Measurements from ENCODE around the gene EFHC2. TPM values are rescaled to one million over a fixed set of nuclear protein-coding genes. Genes with fewer than 3 reads are reported as not detected.
"Not testable (repeated sequence)": the region's sequence is repeated elsewhere in the genome, so short reads cannot be mapped to it uniquely, and the experiment has no call there.

EFHC2 gene
- polyA plus RNA-seq, 6 donors from 2014 or later = 0.13 to 0.55 (median 0.20) TPM; not detected in 3

DNA sequence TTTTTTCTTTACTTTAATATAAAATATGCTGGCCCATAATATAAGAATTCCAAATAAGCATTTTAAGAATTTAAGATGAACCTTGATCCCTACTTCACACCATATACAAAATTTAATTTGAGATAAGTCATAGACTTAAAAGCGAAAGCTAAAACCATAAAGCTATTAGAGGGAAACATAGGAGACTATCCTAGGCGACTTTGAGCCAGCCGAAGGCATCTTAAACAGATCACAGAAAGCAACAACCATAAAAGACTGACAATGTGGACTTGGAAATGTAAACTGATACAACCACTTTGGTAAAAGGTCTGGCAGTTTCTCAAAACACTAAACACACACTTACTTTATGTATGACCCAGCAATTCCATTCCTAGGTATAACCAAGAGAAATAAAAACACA, 125.0 kb downstream of the EFHC2 start:
- Mint-ChIP-seq H3K36me3 (no peaks in the 10 kb centered on the region), H3K4me3 (no peak overlapping the region), H3K27ac (no peak overlapping the region), H3K4me1 (no peaks in the 10 kb centered on the region), H3K27me3 (peaks cover 0 to 18% (median 0%) of the 10 kb centered on the region in 3 donors), H3K9me3 (peaks cover 0 to 4% (median 0%) of the 10 kb centered on the region in 7 donors)
- DNase-seq (no peak), ATAC-seq (ENCODE audit: low read depth in 2 of 2) (no peak)

GRCh38 chrX:44216171-44216570, 127.3 kb downstream of the EFHC2 start:
- Mint-ChIP-seq H3K36me3 (no peaks in the 10 kb centered on the region), H3K27me3 (peaks cover 0 to 18% (median 0%) of the 10 kb centered on the region in 3 donors), H3K9me3 (peaks cover 0 to 4% (median 0%) of the 10 kb centered on the region in 7 donors), H3K4me1 (no peaks in the 10 kb centered on the region), H3K4me3 (no peak overlapping the region), H3K27ac (no peak overlapping the region)
- DNase-seq (no peak), ATAC-seq (ENCODE audit: low read depth in 2 of 2) (no peak)

GRCh38 chrX:44203791-44204190, 139.7 kb downstream of the EFHC2 start:
- ATAC-seq (ENCODE audit: low read depth in 2 of 2) = no peak
- H3K9me3 Mint-ChIP-seq = peaks cover 0 to 4% (median 0%) of the 10 kb centered on the region in 7 donors
- no peak overlapping the region for H3K27ac Mint-ChIP-seq

GRCh38 chrX:44202596-44202995, 140.9 kb downstream of the EFHC2 start:
- no peak for DNase-seq
- Mint-ChIP-seq H3K36me3 (no peaks in the 10 kb centered on the region), H3K27ac (no peak overlapping the region), H3K27me3 (peaks cover 0 to 37% (median 0%) of the 10 kb centered on the region in 3 donors), H3K9me3 (peaks cover 0 to 4% (median 0%) of the 10 kb centered on the region in 7 donors), H3K4me1 (no peaks in the 10 kb centered on the region), H3K4me3 (no peak overlapping the region)
- ATAC-seq (ENCODE audit: low read depth in 2 of 2) = no peak

More at GRCh38 chrX:44203791-44204190, 139.7 kb downstream of the EFHC2 start:
- Mint-ChIP-seq H3K27me3 (peaks cover 0 to 30% (median 0%) of the 10 kb centered on the region in 3 donors), H3K4me3 (no peak overlapping the region), H3K36me3 (no peaks in the 10 kb centered on the region), H3K4me1 (no peaks in the 10 kb centered on the region)
- DNase-seq = no peak

- ATAC-seq (ENCODE audit: low read depth in 2 of 2) = no peak
- no peak for DNase-seq
- Mint-ChIP-seq H3K9me3 (peaks cover 0 to 6% (median 0%) of the 10 kb centered on the region in 7 donors), H3K4me3 (no peak overlapping the region), H3K27me3 (peaks cover 0 to 5% (median 0%) of the 10 kb centered on the region in 3 donors), H3K36me3 (no peaks in the 10 kb centered on the region), H3K4me1 (no peaks in the 10 kb centered on the region), H3K27ac (no peak overlapping the region)
Observed at GRCh38 chrX:44189116-44189515, 154.4 kb downstream of the EFHC2 start.

- not testable (repeated sequence) for H3K36me3 Mint-ChIP-seq; H3K27me3 Mint-ChIP-seq; H3K9me3 Mint-ChIP-seq; ATAC-seq (ENCODE audit: low read depth in 2 of 2); H3K27ac Mint-ChIP-seq; DNase-seq; H3K4me1 Mint-ChIP-seq; H3K4me3 Mint-ChIP-seq
Observed at GRCh38 chrX:44187915-44188314, 155.6 kb downstream of the EFHC2 start.

- DNase-seq (no peak), ATAC-seq (ENCODE audit: low read depth in 2 of 2) (no peak)
- Mint-ChIP-seq H3K36me3 (no peaks in the 10 kb centered on the region), H3K9me3 (peaks cover 0 to 1% (median 0%) of the 10 kb centered on the region in 7 donors), H3K27ac (no peak overlapping the region), H3K27me3 (no peaks in the 10 kb centered on the region), H3K4me1 (no peaks in the 10 kb centered on the region), H3K4me3 (no peak overlapping the region)
Observed at GRCh38 chrX:44183329-44183728, 160.1 kb downstream of the EFHC2 start.

DNA sequence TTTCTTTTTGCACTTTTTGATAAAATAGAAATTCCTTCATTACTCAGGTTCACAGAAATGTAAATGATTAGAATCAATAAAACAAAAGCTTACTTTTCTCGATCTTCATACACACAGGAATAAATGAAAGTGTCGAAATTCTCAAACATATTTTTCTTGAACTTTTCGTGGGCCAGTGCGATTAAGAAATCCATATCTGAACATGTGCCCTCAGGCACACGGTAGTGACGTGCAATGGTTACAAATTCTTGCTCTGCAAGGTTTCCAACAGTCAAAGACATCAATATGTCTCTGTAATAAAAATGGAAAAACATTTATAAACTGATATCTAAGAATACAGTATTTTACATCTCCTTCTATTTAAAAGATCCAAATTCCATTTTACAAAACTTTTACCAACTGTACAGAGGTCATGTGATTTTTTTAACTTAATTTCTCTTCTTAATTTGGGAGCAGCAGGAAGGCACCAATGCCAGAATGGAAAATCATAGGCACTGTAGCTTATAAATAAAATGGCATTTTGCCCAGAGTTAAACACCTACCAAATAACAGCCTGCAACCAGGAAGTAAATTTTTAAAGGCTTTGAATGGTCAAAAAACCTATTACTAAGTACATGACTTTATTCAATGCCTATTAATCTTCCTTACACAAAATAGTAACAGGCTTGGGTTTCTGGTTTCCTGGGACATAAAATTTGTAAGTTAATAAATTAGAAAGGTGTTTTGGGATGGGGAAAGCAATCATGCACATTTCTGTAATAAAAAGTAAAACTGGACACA, 165.0 kb downstream of the EFHC2 start:
- Mint-ChIP-seq H3K4me1 (no peaks in the 10 kb centered on the region), H3K9me3 (peaks cover 5 to 15% (median 6%) of the 10 kb centered on the region in 7 donors), H3K36me3 (peaks cover 0 to 8% of the 10 kb centered on the region in 2 donors), H3K4me3 (no peak overlapping the region), H3K27ac (peak overlapping the region in 1 of 6 donors; percentile 10), H3K27me3 (peaks cover 0 to 6% (median 0%) of the 10 kb centered on the region in 3 donors)
- DNase-seq (no peak), ATAC-seq (ENCODE audit: low read depth in 2 of 2) (no peak)

GRCh38 chrX:44175455-44175854, 168.0 kb downstream of the EFHC2 start:
- peaks cover 4 to 15% (median 6%) of the 10 kb centered on the region in 7 donors for H3K9me3 Mint-ChIP-seq
- no peak for ATAC-seq (ENCODE audit: low read depth in 2 of 2)
- peaks cover 0 to 8% of the 10 kb centered on the region in 2 donors for H3K36me3 Mint-ChIP-seq
- H3K4me3 Mint-ChIP-seq = no peak overlapping the region
- H3K27ac Mint-ChIP-seq = no peak overlapping the region
- peaks cover 0 to 6% (median 0%) of the 10 kb centered on the region in 3 donors for H3K27me3 Mint-ChIP-seq
- no peak for DNase-seq
- no peaks in the 10 kb centered on the region for H3K4me1 Mint-ChIP-seq

DNA sequence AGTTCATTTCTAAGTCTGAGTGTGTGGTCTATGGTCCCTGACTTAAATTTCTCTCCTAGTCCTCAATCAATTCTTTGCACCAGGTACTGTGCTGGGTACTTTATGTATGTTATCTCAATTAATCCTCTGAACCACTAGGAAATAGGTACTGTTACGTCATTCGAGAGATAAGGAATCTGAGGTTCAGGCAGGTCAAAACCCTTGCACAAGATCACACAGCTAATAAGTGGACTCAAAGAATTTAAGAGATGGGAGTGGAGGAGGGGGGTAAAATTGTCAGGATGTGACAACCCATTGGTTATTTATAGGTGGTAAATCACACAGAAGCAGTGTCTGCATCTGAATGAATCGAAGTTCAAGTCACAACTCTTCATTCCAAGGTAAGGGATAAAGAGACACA, 169.4 kb downstream of the EFHC2 start:
- Mint-ChIP-seq H3K9me3 (peaks cover 4 to 15% (median 6%) of the 10 kb centered on the region in 7 donors), H3K27me3 (peaks cover 0 to 6% (median 0%) of the 10 kb centered on the region in 3 donors), H3K4me3 (no peak overlapping the region), H3K27ac (no peak overlapping the region), H3K36me3 (peaks cover 0 to 8% of the 10 kb centered on the region in 2 donors), H3K4me1 (no peaks in the 10 kb centered on the region)
- no peak for DNase-seq
- no peak for ATAC-seq (ENCODE audit: low read depth in 2 of 2)

DNA sequence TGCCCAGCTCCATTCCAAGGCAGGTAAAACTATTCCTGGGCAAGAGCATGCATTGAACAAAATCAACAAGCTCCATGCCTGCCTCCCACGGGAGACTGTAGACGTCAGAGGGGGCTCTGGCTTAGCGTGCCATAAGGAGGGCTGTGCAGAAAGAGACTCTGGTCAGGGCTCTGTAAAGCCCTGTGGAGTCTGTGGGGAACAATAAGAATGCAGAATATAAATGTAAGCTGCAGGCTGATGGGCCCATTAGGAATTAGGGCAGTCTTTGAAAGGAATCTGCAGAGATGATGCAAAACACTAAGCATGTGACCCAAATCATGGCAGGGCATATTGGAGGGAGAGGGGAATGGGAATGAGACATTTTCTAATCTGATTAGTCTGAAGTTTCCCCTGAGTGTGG, 170.3 kb downstream of the EFHC2 start:
- Mint-ChIP-seq H3K27me3 (peaks cover 0 to 6% (median 0%) of the 10 kb centered on the region in 3 donors), H3K4me1 (no peaks in the 10 kb centered on the region), H3K4me3 (no peak overlapping the region), H3K9me3 (peaks cover 4 to 15% (median 8%) of the 10 kb centered on the region in 7 donors), H3K36me3 (peaks cover 0 to 8% of the 10 kb centered on the region in 2 donors), H3K27ac (no peak overlapping the region)
- DNase-seq = no peak
- ATAC-seq (ENCODE audit: low read depth in 2 of 2) = no peak

DNA sequence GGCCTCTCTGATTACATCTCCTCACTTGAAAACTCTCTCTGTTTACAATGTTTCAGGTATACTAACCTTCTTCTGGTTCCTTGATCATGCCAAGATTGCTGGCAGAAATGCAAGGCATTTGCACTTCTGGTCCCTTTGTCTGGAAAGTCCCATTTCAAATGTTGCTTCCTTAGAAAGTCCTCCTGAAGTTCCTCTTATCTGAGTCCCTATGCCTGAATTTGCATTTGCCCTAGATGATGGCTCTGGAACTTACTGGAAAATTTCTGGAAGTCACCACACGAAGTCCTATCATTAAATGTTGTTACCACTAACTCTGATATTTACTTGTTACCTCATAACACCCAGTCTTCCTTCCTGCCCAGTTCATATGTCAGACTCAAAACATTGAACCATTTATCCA, 176.4 kb downstream of the EFHC2 start:
- H3K36me3 Mint-ChIP-seq = no peaks in the 10 kb centered on the region
- no peak for ATAC-seq (ENCODE audit: low read depth in 2 of 2)
- no peaks in the 10 kb centered on the region for H3K4me1 Mint-ChIP-seq
- peaks cover 0 to 8% (median 0%) of the 10 kb centered on the region in 3 donors for H3K27me3 Mint-ChIP-seq
- no peak overlapping the region for H3K27ac Mint-ChIP-seq
- DNase-seq = no peak
- no peak overlapping the region for H3K4me3 Mint-ChIP-seq
- H3K9me3 Mint-ChIP-seq = peaks cover 0 to 5% (median 0%) of the 10 kb centered on the region in 7 donors

GRCh38 chrX:44162964-44163475, 180.5 kb downstream of the EFHC2 start:
- peaks cover 0 to 6% (median 0%) of the 10 kb centered on the region in 7 donors for H3K9me3 Mint-ChIP-seq
- no peak for DNase-seq
- no peak overlapping the region for H3K27ac Mint-ChIP-seq
- no peak overlapping the region for H3K4me3 Mint-ChIP-seq
- no peaks in the 10 kb centered on the region for H3K36me3 Mint-ChIP-seq
- H3K27me3 Mint-ChIP-seq = peaks cover 0 to 9% (median 0%) of the 10 kb centered on the region in 3 donors
- H3K4me1 Mint-ChIP-seq = no peaks in the 10 kb centered on the region
- no peak for ATAC-seq (ENCODE audit: low read depth in 2 of 2)

GRCh38 chrX:44157858-44158257, 185.6 kb downstream of the EFHC2 start:
- H3K4me3 Mint-ChIP-seq = no peak overlapping the region

More at GRCh38 chrX:44157858-44158257, 185.6 kb downstream of the EFHC2 start:
- DNase-seq (no peak), ATAC-seq (ENCODE audit: low read depth in 2 of 2) (no peak)
- H3K36me3 Mint-ChIP-seq = no peaks in the 10 kb centered on the region
- peaks cover 0 to 16% (median 0%) of the 10 kb centered on the region in 3 donors for H3K27me3 Mint-ChIP-seq
- no peaks in the 10 kb centered on the region for H3K4me1 Mint-ChIP-seq
- H3K27ac Mint-ChIP-seq = no peak overlapping the region
- peaks cover 0 to 9% (median 0%) of the 10 kb centered on the region in 7 donors for H3K9me3 Mint-ChIP-seq

All from naive B cell (primary cell).